ENCODE results near the gene HNRNPH2.

Gene HNRNPH2

GRCh38 chrX:101395789-101396188 lies 12.2 kb upstream of the HNRNPH2 start:
- no peak for DNase-seq (ENCODE audit: low read depth)

DNA sequence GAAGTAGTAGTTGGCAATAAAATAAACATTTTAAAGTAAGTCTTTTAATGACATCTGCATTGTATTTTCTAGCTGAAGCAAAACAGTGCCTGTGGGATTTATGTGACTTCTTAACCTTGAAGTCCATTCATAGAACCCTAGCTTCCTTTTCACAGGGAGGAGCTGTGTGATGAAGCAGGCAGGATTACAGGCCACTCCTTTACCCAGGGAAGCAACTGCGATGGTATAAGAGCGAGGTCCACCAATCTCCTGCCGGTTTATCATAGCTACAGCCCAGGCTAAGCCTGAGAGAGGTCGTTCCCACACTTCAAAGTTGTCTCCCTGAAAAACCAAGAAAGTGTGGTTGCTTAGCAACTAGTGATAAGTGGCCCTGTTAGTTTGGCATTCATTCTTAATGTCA lies 10.2 kb upstream of the HNRNPH2 start:
- no peak for DNase-seq (ENCODE audit: low read depth)

GRCh38 chrX:101398694-101399093 lies 9.3 kb upstream of the HNRNPH2 start:
- DNase-seq (ENCODE audit: low read depth): no peak

GRCh38 chrX:101399825-101400224 lies 8.2 kb upstream of the HNRNPH2 start:
- no peak for DNase-seq (ENCODE audit: low read depth)

- no peak for DNase-seq (ENCODE audit: low read depth)
Measured at GRCh38 chrX:101407167-101407747, 765 bp upstream of the HNRNPH2 start.

DNA sequence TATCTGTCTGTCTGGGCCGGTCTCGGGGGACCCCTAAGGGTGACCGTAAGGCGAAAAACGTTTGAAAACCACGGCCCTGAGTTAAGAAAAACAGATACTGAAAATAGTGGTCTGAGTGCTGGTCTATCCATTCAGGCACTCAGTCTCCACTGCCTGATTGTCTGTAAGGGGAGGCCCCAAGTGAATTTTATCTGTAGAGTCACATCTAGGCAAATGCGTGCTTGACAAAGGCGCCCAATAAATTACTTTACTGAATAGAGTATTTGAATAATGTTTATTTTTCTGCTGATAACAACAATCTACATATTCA lies 465 bp downstream of the HNRNPH2 start:
- DNase-seq (ENCODE audit: low read depth): no peak

GRCh38 chrX:101409043-101409442 lies 1.0 kb downstream of the HNRNPH2 start:
- DNase-seq (ENCODE audit: low read depth): no peak

DNA sequence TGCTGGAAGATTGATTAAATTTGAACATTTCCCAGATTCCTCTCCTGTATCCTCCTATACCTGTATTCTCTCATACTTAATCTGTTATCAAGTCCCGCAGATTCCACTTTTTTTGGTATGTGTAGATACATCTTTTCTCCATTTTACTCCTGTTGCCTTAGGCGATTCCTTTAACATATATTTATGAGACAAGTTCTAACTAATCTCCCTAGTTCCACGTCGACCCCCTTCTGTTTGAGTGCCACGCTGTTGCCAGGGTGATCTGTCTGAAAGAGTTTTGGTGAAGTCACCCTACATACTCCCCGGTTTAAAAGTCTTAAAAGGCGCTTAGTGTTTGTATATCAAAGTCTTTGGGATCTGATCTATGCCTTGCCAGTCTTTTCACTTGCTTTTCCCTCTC lies 2.4 kb downstream of the HNRNPH2 start:
- no peak for DNase-seq (ENCODE audit: low read depth)

- no peak for DNase-seq (ENCODE audit: low read depth)
Measured at GRCh38 chrX:101411984-101412383, 4.0 kb downstream of the HNRNPH2 start.

DNA sequence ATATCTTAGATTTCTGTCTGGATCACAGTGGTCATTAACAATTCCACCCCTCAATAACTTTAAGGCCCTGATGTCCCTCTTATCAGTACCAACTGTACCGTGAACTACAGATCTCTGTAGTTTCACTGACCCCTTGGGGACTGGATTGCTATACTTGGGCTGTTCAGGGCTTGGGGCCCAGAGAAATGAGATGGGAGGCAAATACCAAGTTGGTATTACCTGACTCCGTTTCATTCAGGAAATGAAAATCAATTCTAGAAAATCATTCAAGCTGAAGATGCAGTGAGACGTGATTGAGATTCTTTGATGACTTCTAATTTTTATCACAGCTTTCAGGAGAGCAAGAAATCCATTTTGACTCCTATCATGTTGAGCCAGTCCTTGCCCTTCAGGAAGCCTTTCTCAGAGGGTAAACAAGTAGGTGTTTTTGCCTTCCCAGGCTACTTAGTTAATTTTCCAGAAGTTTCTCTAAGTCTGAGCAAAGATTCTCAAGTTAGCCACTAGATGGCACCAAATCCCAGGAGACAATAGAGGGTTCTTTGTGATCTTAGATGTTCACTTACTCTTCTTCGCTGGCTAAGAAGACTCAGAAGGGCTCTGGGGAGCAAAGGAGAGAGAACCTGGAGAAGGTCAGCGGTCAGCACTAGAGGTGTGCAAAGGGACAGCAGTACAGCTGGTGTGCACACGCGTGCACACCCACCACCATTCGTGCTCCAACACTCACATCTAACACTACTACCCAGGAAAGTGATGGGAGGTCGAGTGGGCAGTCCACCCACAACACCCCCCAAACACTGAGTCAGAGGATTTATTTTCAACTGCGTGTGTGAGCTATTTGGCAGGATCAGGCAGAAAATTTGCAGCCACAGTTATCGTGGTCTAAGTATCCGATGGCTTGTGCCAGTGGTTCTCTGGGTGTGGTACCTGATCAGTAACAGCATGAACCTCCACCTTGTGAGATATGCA lies 7.4 kb downstream of the HNRNPH2 start:
- no peak for DNase-seq (ENCODE audit: low read depth)

- no peak for DNase-seq (ENCODE audit: low read depth)
Measured at GRCh38 chrX:101416691-101417090, 8.7 kb downstream of the HNRNPH2 start.

DNA sequence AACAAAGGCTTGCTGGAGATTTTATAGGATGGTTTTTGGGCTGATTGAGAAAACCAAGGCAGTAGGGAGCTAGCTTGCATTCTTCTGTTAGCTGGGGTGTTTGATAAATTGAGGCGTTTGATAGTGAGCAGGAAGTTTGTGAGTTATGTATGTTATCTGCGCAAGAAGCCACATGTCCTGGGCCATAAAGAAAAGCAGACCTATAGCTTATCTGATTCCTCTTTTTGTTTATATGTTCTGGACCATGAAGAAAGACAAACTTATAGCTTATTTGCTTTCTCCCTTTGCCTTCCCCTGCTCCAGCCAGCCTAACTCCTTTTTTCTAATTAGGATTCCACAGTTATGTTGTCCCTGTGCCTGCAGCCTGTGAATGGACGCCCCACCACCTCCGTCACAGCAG lies 9.2 kb downstream of the HNRNPH2 start:
- no peak for DNase-seq (ENCODE audit: low read depth)

DNA sequence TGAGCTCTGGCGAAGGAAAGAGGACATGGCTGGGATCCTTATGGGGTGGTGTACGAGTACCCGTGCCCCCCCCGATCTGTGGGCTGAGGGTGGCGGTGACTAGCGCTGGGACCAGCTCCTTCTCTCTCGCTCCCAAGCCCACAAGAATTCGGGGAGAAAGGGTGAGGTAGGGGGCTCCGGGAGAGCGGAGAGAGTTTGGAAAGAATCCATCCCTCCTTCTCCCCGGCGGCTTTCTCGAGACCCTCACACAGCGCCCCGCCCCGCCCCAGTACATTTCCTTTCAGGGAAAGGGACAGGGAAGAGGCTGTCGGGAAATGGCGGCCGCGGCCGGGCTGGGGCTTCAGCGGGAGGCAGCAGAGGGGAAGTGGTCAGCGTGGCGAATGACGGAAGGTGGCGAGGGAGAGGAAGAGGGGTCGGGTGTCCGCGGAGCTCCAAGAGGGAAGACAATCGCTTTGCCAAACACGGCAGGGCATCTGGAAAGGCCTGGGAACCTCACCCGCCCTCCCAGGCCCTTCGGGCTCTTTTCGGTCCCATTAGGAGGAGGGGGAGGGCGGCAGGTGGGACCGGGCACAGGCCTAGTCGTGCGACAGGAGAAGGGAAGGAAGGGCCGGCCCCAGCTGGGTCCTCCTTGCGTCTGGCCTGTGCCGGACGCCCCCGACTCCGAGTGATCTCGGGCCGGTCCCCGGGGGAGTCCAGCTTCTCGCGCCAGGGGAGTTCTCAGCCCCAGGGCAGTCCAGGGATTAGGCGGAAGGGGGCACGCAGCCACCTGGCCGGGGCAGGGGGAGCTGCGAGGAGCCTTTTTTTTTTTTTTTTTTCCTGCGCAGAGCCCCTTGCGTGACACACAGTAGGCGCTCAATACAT lies 10.2 kb downstream of the HNRNPH2 start:
- no peak for DNase-seq (ENCODE audit: low read depth)

- DNase-seq (ENCODE audit: low read depth): no peak
Measured at GRCh38 chrX:101419489-101419888, 11.5 kb downstream of the HNRNPH2 start.

- no peak for DNase-seq (ENCODE audit: low read depth)
Measured at GRCh38 chrX:101427954-101428353, 19.9 kb downstream of the HNRNPH2 start.

DNA sequence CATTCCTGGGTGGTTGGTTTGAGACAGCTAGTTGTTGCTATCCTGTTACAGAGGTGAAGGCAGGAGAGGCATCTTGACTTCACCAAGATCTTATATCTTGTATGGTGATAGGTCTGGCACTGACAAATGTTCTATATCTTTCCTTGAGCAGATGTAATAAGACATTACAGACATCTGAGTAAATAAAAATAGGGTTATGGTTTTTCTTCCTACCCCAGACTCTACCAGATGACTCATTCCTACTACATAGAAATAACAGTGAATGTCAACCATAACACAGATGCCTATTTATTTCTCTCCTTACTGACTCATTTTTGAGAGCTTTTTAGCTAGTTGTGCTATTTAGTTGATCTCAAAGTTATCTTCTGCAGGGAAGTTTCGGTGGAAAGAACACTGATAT lies 21.9 kb downstream of the HNRNPH2 start:
- no peak for DNase-seq (ENCODE audit: low read depth)

DNA sequence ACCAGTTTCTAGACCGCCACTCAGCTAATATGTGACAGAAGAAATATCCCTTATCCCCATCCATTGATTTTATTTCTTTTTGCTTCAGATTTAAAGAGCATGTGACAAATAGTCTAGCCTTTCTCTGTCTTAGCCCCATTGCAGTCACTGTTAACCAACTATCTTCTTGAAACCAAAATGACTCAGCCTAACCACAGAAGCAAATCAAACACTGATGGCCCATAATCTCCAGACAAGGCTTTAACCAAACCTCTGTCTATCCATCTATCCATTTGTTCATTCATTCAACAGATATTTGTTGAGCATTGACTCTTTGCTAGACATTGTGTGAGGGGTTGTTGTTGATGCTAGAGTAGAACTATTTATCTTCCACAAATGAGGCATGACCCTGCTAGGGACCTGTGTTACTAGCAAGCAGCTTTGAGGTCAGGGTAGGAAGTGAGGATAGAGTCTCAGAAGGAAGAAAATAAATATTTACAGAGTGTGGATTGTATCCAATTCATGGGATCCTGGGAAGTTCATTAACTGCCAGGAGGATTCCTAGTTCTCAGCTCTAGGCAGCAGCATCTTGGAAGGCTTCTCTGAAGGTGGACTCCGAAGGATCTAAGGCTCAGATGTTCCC lies 22.5 kb downstream of the HNRNPH2 start:
- no peak for DNase-seq (ENCODE audit: low read depth)

- DNase-seq (ENCODE audit: low read depth): no peak
Measured at GRCh38 chrX:101442085-101442484, 34.1 kb downstream of the HNRNPH2 start.

GRCh38 chrX:101449279-101449678 lies 41.3 kb downstream of the HNRNPH2 start:
- DNase-seq (ENCODE audit: low read depth): no peak

DNA sequence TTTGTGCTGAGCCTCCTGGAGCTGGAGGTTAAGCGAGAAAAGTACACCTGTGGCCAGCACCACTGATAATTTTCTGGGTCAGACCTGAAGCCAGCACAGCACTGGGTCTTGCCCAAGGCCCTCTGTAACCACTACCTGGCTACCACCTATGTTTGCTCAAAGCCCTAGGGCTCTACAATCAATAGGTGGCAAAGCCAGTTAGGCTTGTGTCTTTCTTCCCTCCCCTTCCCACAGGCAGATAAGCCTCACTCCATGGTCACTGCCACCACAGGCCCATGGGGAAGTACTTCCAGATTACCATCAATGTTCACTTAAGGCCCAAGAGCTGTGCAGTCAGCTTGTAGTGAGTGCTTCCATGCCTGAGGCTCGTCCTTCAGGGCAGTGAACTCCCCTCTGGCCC lies 42.1 kb downstream of the HNRNPH2 start:
- DNase-seq (ENCODE audit: low read depth): no peak

- no peak for DNase-seq (ENCODE audit: low read depth)
Measured at GRCh38 chrX:101450961-101451360, 42.9 kb downstream of the HNRNPH2 start.

DNA sequence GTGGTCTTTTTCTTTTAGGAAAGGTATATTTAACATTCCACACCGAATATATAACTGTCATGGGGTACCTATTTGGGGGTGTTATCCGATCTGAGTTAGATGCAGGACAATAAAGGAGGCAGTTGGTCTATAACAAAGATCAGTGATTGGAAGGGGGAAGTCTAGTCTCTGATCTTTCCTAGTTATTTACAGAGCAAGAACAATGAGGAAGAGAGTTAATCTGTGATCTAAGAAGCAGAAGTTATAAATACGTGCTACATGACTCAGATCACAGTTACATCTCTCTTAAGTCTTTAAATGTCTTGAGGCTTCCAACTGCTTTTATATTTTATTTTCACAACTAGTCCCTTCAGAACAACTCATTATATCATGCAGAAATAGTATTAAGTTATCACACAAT lies 44.0 kb downstream of the HNRNPH2 start:
- DNase-seq (ENCODE audit: low read depth): no peak
